Measurements from ENCODE around the gene DYNC1H1.

DNA sequence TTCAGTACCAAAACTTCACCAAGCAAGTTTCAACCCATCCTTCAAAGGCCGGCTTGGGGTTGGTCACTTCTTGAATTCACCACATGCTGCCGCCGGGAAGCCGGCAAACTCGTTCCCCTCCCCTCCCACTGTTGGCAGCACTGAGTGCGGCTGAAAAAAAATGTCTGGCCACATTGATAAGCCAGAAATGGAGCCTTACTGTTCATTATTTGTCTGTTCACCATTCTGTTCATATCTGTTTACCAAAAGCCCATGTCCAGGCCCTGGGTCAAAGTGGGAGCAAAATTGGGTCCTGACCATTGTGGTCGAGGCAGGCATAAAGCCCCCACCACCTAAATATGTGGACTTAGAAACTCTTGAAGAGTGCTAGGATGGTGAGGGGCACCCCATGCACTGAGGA is 129.7 kb downstream of the DYNC1H1 start:
- TF ChIP-seq, protein P1, sequence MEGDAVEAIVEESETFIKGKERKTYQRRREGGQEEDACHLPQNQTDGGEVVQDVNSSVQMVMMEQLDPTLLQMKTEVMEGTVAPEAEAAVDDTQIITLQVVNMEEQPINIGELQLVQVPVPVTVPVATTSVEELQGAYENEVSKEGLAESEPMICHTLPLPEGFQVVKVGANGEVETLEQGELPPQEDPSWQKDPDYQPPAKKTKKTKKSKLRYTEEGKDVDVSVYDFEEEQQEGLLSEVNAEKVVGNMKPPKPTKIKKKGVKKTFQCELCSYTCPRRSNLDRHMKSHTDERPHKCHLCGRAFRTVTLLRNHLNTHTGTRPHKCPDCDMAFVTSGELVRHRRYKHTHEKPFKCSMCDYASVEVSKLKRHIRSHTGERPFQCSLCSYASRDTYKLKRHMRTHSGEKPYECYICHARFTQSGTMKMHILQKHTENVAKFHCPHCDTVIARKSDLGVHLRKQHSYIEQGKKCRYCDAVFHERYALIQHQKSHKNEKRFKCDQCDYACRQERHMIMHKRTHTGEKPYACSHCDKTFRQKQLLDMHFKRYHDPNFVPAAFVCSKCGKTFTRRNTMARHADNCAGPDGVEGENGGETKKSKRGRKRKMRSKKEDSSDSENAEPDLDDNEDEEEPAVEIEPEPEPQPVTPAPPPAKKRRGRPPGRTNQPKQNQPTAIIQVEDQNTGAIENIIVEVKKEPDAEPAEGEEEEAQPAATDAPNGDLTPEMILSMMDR (IDR thresholded peaks at IDR 0.05), result peak in 1 of 7 experiments; percentile 3
- no peak for TF ChIP-seq POLR2A (IDR thresholded peaks at IDR 0.05)
